NT2/D1 (cell line): ENCODE data around the gene KRT14.

Source experiments
- SUZ12 ChIP-seq: IDR thresholded peaks from 2 replicates; pipeline ENCODE4 v1.6.1; 2011; ENCODE audit not compliant: insufficient read length, insufficient read depth; ENCODE audit errors: extremely low read depth
- YY1 ChIP-seq: IDR thresholded peaks from 2 replicates; pipeline ENCODE4 v1.6.1; 2011; ENCODE audit not compliant: insufficient read length, insufficient read depth
- ZNF274 ChIP-seq: IDR thresholded peaks from 2 replicates; pipeline ENCODE4 v1.6.1; 2011; ENCODE audit warnings: mild to moderate bottlenecking, low read depth, low read length

DNA sequence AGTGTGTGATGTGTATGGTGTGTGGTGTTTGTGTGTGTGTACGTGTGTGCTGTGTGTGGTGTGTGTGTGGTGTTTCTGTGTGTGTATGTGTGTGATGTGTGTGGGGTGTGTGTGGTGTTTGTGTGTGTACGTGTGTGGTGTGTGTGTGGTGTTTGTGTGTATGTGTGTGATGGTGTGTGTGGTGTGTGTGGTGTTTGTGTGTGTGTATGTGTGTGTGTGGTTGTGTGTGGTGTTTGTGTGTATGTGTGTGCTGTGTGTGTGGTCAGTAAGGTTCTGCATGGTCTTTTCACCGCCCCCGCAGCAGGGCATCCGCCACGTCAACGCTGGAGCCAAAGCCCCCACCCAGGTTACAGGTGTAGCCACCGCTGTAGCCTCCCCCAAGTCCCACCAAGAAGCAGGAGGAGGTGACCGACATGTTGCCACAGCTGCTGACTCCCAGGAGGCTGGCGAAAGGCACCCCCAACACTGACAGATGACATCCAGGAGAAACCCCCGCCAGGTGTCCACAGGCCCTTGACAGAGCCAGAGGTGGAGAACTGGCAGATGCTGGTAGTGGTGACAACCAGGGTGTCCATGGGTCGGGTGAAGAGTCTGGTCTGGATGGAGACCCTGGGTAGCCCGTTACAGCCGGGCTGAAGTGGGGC, 47.0 kb upstream of the KRT14 start:
- TF ChIP-seq SUZ12 (no peak), ZNF274 (no peak), YY1 (no peak)
